ENCODE results near the gene BORCS5. TPM values are rescaled to one million over a fixed set of nuclear protein-coding genes. Genes with fewer than 3 reads are reported as not detected.

BORCS5 gene
- total and polyA plus RNA-seq, 2 of the 8 experiments (the other 6 are each of a cell fraction or from before 2014, with no cell fraction given): 8.3 to 17.4 TPM

- TF ChIP-seq CHD7 (IDR thresholded peaks at IDR 0.05; ENCODE audit: insufficient replicate concordance, low read length) (no peak), SRF (IDR thresholded peaks at IDR 0.05; ENCODE audit: low read depth, low read length) (no peak), NANOG (IDR thresholded peaks at IDR 0.05; ENCODE audit: insufficient read depth, low read depth, low read length, poor library complexity, severe bottlenecking) (no peak), HDAC2 (IDR thresholded peaks at IDR 0.05; ENCODE audit: borderline replicate concordance in 1 of 2, low read depth in 2 of 2, low read length in 2 of 2) (no peak), ZNF274 (IDR thresholded peaks at IDR 0.05; ENCODE audit: borderline replicate concordance, extremely low read depth, low read length) (no peak), MAFK (IDR thresholded peaks at IDR 0.05; ENCODE audit: low read depth, low read length) (no peak), TAF1 (IDR thresholded peaks at IDR 0.05; ENCODE audit: low read depth, low read length) (no peak), SP4 (IDR thresholded peaks at IDR 0.05; ENCODE audit: low read length) (no peak)
These were observed 123.2 kb downstream of the BORCS5 start (continued) for GRCh38 chr12:12480074-12480473.
